Fibroblast of lung (primary cell): ENCODE results near the gene PCGF5.

Experiments
- CTCF ChIP-seq, 2 donors: IDR thresholded peaks in 1 of 2; conservative IDR thresholded peaks in 1 of 2; 1 replicate in 1 of 2; 2 replicates in 1 of 2; pipeline ENCODE4 v1.5.1; 2011 to 2012; ENCODE audit warnings: low read length in 2 of 2, control low read depth in 1 of 2, inconsistent platforms in 1 of 2, low read depth in 1 of 2, mild to moderate bottlenecking in 1 of 2
- EZH2 ChIP-seq: IDR thresholded peaks from 2 replicates; pipeline ENCODE4 v1.5.1; 2012; ENCODE audit warnings: low read length, control low read depth, mild to moderate bottlenecking; ENCODE audit errors: missing control alignments

GRCh38 chr10:91191584-91191919 lies 28.9 kb upstream of the PCGF5 start:
- TF ChIP-seq CTCF (conservative IDR thresholded peaks at IDR 0.05 in 1 of 2, IDR thresholded peaks at IDR 0.05 in 1 of 2; ENCODE audit: low read depth in 1 of 2, low read length in 2 of 2) (no peak), EZH2 (no peak)
